A673 (cell line): Measurements from ENCODE around the gene ZNF483. TPM values are rescaled to one million over a fixed set of nuclear protein-coding genes. Genes with fewer than 3 reads are reported as not detected.

ENCODE experiments used
- BruUV-seq: library from RNA; stranded (reverse); fragments of 400-500 nt; replicated peaks from 2 replicates; lab custom pipeline; 2021; lab: Mats Ljungman, UMichigan
- CTCF ChIA-PET: fragments of 300-600 bp; sonication (Branson Sonifier 250); formaldehyde crosslinking; loops from one replicate; lab custom pipeline; 2022; ENCODE audit warnings: antibody characterized with exemption; lab: Charles Lee
- POLR2A ChIA-PET: fragments of 300-600 bp; sonication (Branson Sonifier 250); formaldehyde crosslinking; loops from one replicate; lab custom pipeline; 2022; ENCODE audit warnings: antibody characterized with exemption; ENCODE audit not compliant: low non-redundant PET; lab: Charles Lee
- DNase-seq: peaks from one replicate; pipeline ENCODE4 v3.0.0-alpha.2; 2015; ENCODE audit warnings: low spot score
- H3K27ac ChIP-seq: fragments of 200-600 bp; sonication (generic); 2 replicates; pipeline ENCODE4 v1.5.1; 2016; ENCODE audit warnings: mixed run types, low read depth, mild to moderate bottlenecking, mixed read lengths, antibody characterized with exemption, low read length; ENCODE audit not compliant: poor library complexity, severe bottlenecking
- H3K27me3 ChIP-seq: fragments of 200-600 bp; sonication (generic); replicated peaks from 2 replicates; pipeline ENCODE4 v1.6.1; 2017; ENCODE audit warnings: mixed run types, low read depth, mild to moderate bottlenecking, mixed read lengths, antibody characterized with exemption, low read length; ENCODE audit not compliant: insufficient read depth, poor library complexity
- H3K36me3 ChIP-seq: fragments of 200-600 bp; sonication (generic); 2 replicates; pipeline ENCODE4 v1.6.1; 2016; ENCODE audit warnings: mixed run types, mild to moderate bottlenecking, mixed read lengths, antibody characterized with exemption, low read length; ENCODE audit not compliant: insufficient read depth, poor library complexity, severe bottlenecking
- H3K4me1 ChIP-seq: fragments of 200-600 bp; sonication (generic); 2 replicates; pipeline ENCODE4 v1.6.1; 2017; ENCODE audit warnings: mixed run types, mild to moderate bottlenecking, mixed read lengths, antibody characterized with exemption, low read length; ENCODE audit not compliant: insufficient read depth, poor library complexity, severe bottlenecking
- H3K4me3 ChIP-seq: fragments of 200-600 bp; sonication (generic); 2 replicates; pipeline ENCODE4 v1.5.1; 2016; ENCODE audit warnings: low read depth, mixed run types, mild to moderate bottlenecking, mixed read lengths, low read length; ENCODE audit not compliant: poor library complexity, severe bottlenecking
- H3K9me3 ChIP-seq: fragments of 200-600 bp; sonication (generic); 2 replicates; pipeline ENCODE4 v1.6.1; 2016; ENCODE audit warnings: mixed run types, low read depth, mild to moderate bottlenecking, mixed read lengths, antibody characterized with exemption, low read length; ENCODE audit not compliant: poor library complexity, severe bottlenecking
- CTCF ChIP-seq: fragments of 300-800, 200-600 bp; sonication (generic); conservative IDR thresholded peaks from 2 replicates; pipeline ENCODE4 v1.5.1; 2017; ENCODE audit warnings: low read depth, mild to moderate bottlenecking, antibody characterized with exemption, low read length, moderate library complexity, mixed read lengths
- EZH2 ChIP-seq: fragments of 200-600 bp; sonication (generic); IDR thresholded peaks from 2 replicates; pipeline ENCODE4 v1.6.1; 2017; ENCODE audit warnings: borderline replicate concordance, low read depth, mild to moderate bottlenecking, mixed read lengths, antibody characterized with exemption, low read length; ENCODE audit not compliant: poor library complexity, severe bottlenecking
- intact Hi-C: fragments of 100-400 bp; cut with micrococcal nuclease; formaldehyde crosslinking; loops from one replicate; pipeline ENCODE4 v1.10.0; 2022; ENCODE audit not compliant: unreplicated experiment
- total RNA-seq: library from RNA; stranded (reverse); gene quantifications from 2 replicates; pipeline ENCODE4 v1.2.3, GENCODE V29; 2021

Gene ZNF483
- total RNA-seq, 1 experiment from 2014 or later = 3.4 TPM

DNA sequence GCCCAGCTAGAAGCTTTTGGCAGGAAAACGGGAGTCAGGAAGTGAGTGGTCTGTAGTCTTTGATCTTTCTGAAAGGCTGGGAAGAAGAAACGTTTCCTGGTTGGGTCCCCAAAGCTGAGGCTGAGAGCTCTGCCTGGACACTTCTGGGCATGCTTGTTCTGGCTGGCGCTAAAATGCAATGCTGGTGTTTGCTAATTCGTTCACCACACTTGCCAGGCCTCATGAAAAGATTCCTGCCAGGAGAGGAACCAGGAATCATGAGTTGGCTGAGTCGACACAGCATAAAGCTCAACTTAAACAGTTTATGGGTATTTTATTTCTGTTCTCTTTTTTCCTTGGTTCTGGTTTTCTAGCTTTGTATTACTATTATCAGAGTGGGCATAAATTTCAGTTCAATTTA lies 85.2 kb downstream of the ZNF483 start:
- intact Hi-C loops = no loop called here
- no TSS peak for BruUV-seq
- CTCF ChIA-PET = interaction anchor here (0.6 kb wide), 1 partner anchor 1421 kb away, joined by 4 read pairs; no protein-coding TSS in a partner anchor

GRCh38 chr9:111610845-111611244 lies 85.9 kb downstream of the ZNF483 start:
- BruUV-seq = no TSS peak
- H3K9me3 ChIP-seq = no peaks in the 10 kb centered on the region
- no peaks in the 10 kb centered on the region for H3K36me3 ChIP-seq
- CTCF ChIA-PET = interaction anchor here (0.6 kb wide), 1 partner anchor 1421 kb away, joined by 4 read pairs; no protein-coding TSS in a partner anchor
- no peak overlapping the region for H3K27ac ChIP-seq
- POLR2A ChIA-PET = no interaction called here
- peaks cover 16% of the 10 kb centered on the region for H3K27me3 ChIP-seq
- H3K4me3 ChIP-seq = no peak overlapping the region
- no peak for DNase-seq
- no peaks in the 10 kb centered on the region for H3K4me1 ChIP-seq
- TF ChIP-seq CTCF = no peak
- no peak for TF ChIP-seq EZH2
- intact Hi-C loops = no loop called here

More for the DNA sequence above, 85.2 kb downstream of the ZNF483 start:
- Histone ChIP-seq H3K9me3 (no peaks in the 10 kb centered on the region), H3K4me1 (no peaks in the 10 kb centered on the region), H3K4me3 (no peak overlapping the region), H3K36me3 (no peaks in the 10 kb centered on the region), H3K27me3 (peaks cover 16% of the 10 kb centered on the region), H3K27ac (no peak overlapping the region)
- POLR2A ChIA-PET = no interaction called here
- TF ChIP-seq CTCF (no peak), EZH2 (no peak)
- DNase-seq = no peak

DNA sequence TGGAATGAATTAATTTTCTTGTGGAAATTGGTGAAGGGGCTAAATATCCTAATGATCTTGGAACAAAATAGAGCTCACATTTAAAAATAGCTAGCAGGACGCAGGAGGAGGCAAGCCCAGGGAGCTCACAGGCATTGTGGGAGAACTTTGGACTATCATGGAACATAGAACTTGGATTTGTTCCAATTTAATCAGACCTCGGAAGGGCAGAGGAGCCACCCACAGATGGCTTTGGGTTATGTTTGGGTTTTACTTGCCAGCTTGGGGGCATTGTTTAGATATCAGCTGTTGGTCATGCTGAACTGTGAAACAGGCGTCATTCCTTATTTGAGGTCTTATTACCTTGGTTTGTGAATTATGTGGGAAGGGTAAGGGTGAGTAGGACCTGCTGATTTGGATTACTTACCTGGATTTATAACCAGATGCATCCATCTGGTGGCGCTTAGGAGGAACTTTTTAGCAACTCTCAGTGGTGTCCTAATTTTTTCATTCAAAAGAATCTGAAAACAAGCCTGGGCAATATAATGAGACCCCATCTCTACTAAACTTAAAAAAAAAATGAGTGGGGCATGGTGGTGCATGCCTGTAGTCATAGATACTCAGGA lies 88.6 kb downstream of the ZNF483 start:
- H3K27ac ChIP-seq = no peak overlapping the region
- POLR2A ChIA-PET = no interaction called here
- no peaks in the 10 kb centered on the region for H3K36me3 ChIP-seq
- H3K9me3 ChIP-seq = no peaks in the 10 kb centered on the region
- peaks cover 21% of the 10 kb centered on the region for H3K27me3 ChIP-seq
- TF ChIP-seq EZH2 (no peak), CTCF (no peak)
- no peaks in the 10 kb centered on the region for H3K4me1 ChIP-seq
- no peak overlapping the region for H3K4me3 ChIP-seq
- BruUV-seq = no TSS peak
- no peak for DNase-seq
- CTCF ChIA-PET = no interaction called here
- intact Hi-C loops = no loop called here
